ENCODE data around the gene CBFA2T3. TPM values are rescaled to one million over a fixed set of nuclear protein-coding genes. Genes with fewer than 3 reads are reported as not detected.

The CBFA2T3 gene
- total RNA-seq, 2 donors from 2014 or later: 3.2 to 4.4 TPM

GRCh38 chr16:88826070-88826840 is 150.8 kb downstream of the CBFA2T3 start:
- Mint-ChIP-seq H3K36me3 (ENCODE audit: low read depth) (no peaks in the 10 kb centered on the region), H3K4me3 (no peak overlapping the region), H3K4me1 (no peaks in the 10 kb centered on the region), H3K27me3 (no peaks in the 10 kb centered on the region), H3K27ac (no peak overlapping the region)
- H3K9me3 ChIP-seq (ENCODE audit: control insufficient read depth, low read length, poor library complexity, severe bottlenecking): no peaks in the 10 kb centered on the region
- ATAC-seq: no peak
- no peak for DNase-seq

DNA sequence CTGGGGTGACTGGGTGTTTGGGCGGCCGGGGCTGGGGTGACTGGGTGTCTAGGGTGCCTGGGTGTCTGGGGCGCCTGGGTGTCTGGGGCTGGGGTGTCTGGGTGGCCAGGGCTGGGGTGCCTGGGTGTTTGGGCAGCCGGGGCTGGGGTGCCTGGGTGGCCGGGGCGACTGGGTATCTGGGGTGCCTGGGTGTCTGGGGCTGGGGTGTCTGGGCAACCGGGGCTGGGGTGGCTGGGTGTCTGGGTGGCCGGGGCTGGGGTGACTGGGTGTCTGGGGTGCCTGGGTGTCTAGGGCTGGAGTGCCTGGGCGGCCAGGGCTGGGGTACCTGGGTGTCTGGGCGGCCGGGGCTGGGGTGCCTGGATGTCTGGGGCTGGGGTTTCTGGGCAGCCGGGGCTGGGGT is 151.9 kb downstream of the CBFA2T3 start:
- no peaks in the 10 kb centered on the region for H3K9me3 ChIP-seq (ENCODE audit: control insufficient read depth, low read length, poor library complexity, severe bottlenecking)
- Mint-ChIP-seq H3K4me1 (no peaks in the 10 kb centered on the region), H3K27ac (no peak overlapping the region), H3K36me3 (ENCODE audit: low read depth) (no peaks in the 10 kb centered on the region), H3K4me3 (no peak overlapping the region), H3K27me3 (no peaks in the 10 kb centered on the region)
- DNase-seq: no peak
- ATAC-seq: no peak

Other genes with a start within 250 kb of the CBFA2T3 start
- gene PIEZO1, start 192.0 kb downstream of the CBFA2T3 start, total RNA-seq: 100 to 1,000 TPM; 272 to 318 TPM
- gene CDT1, start 173.4 kb downstream of the CBFA2T3 start, total RNA-seq: 1 to 10 TPM in 1 of 2 donors, under 1 TPM in 1; 0.42 to 1.3 TPM
- 100 to 1,000 TPM; 130 to 158 TPM for gene APRT, start 165.3 kb downstream of the CBFA2T3 start, total RNA-seq
- gene GALNS, start 120.3 kb downstream of the CBFA2T3 start, total RNA-seq: 10 to 100 TPM; 37.2 to 38.6 TPM
- 10 to 100 TPM; 33.5 to 43.0 TPM for gene TRAPPC2L, start 120.1 kb downstream of the CBFA2T3 start, total RNA-seq
- gene PABPN1L, start 110.5 kb downstream of the CBFA2T3 start, total RNA-seq: not detected
- 10 to 100 TPM; 48.0 to 53.6 TPM for gene ACSF3, start 116.6 kb upstream of the CBFA2T3 start, total RNA-seq
- under 1 TPM in 1 of 2 donors, not detected in 1; 0.12 TPM for gene CDH15, start 194.5 kb upstream of the CBFA2T3 start, total RNA-seq
- gene SLC22A31, start 223.3 kb upstream of the CBFA2T3 start, total RNA-seq: under 1 TPM; 0.52 to 0.76 TPM
- 1 to 10 TPM; 4.1 to 8.1 TPM for gene ZNF778, start 240.5 kb upstream of the CBFA2T3 start, total RNA-seq

All from T-helper 17 cell (primary cell).